Tongue (tissue), 2 donors: ENCODE data around the gene IL1A. TPM values are rescaled to one million over a fixed set of nuclear protein-coding genes. Genes with fewer than 3 reads are reported as not detected.
"Not testable (repeated sequence)": the region's sequence is repeated elsewhere in the genome, so short reads cannot be mapped to it uniquely, and the experiment has no call there.

Experiments
- DNase-seq: peaks from one replicate; pipeline ENCODE4 v3.0.0-alpha.2; 2015
- total RNA-seq: library from RNA; depleted of rRNA; stranded (reverse); fragments of >200 nt; gene quantifications from one replicate; pipeline ENCODE4 v1.2.3, GENCODE V29; 2014

The IL1A gene, protein sequence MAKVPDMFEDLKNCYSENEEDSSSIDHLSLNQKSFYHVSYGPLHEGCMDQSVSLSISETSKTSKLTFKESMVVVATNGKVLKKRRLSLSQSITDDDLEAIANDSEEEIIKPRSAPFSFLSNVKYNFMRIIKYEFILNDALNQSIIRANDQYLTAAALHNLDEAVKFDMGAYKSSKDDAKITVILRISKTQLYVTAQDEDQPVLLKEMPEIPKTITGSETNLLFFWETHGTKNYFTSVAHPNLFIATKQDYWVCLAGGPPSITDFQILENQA
- total RNA-seq: not detected

- DNase-seq: peak; percentile 14
Measured at GRCh38 chr2:112784199-112785189, at the start of gene IL1A. IL1A (minus strand) TSS chr2:112784493; CDS start chr2:112783770, 723 bp downstream.

GRCh38 chr2:112833976-112834375 is 49.7 kb upstream of the IL1A start:
- no peak for DNase-seq

DNA sequence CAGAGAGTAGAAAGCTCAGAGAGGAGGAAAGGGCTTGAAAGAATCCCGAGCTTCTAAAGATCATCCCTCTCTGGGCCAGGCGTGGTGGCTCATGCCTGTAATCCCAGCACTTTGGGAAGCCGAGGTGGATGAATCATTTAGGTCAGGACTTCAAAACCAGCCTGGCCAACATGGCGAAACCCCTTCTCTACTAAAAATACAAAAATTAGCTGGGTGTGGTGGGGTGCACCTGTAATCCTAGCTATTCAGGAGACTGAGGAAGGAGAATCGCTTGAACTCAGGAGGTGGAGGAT is 49.3 kb upstream of the IL1A start:
- not testable (repeated sequence) for DNase-seq

DNA sequence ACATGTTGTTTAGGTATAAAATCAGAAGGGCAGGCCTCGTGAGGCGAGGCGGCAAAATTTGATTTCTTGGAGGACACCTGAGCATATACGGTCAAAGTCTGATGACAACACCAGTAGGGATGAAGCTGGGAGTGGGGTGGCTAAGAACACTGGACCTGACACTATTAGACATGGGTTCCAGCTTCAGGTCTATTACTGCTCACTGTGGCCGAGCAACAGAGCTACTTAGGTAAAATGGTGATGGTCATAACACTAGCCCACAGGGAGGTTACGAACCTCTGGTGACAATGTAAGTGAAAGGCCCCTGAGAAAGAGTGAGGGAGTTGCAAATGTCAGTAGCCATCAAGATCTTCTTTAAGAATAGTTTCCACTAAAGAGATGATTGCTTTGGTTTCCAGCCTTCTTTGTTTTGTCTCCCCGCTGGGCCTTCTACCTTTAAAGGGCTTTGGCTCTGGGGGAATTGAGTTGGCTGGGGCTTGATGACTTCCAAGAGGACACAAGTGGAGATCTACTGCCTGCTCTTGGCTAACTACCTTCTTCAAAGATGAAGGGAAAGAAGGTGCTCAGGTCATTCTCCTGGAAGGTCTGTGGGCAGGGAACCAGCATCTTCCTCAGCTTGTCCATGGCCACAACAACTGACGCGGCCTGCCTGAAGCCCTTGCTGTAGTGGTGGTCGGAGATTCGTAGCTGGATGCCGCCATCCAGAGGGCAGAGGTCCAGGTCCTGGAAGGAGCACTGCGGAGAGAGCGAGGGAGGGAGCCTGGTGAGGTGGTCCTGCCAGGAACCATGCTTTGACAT is 48.7 kb upstream of the IL1A start:
- no peak for DNase-seq

GRCh38 chr2:112831946-112832840 is 47.9 kb upstream of the IL1A start:
- no peak for DNase-seq

GRCh38 chr2:112831513-112831845 is 47.2 kb upstream of the IL1A start:
- DNase-seq: no peak

DNA sequence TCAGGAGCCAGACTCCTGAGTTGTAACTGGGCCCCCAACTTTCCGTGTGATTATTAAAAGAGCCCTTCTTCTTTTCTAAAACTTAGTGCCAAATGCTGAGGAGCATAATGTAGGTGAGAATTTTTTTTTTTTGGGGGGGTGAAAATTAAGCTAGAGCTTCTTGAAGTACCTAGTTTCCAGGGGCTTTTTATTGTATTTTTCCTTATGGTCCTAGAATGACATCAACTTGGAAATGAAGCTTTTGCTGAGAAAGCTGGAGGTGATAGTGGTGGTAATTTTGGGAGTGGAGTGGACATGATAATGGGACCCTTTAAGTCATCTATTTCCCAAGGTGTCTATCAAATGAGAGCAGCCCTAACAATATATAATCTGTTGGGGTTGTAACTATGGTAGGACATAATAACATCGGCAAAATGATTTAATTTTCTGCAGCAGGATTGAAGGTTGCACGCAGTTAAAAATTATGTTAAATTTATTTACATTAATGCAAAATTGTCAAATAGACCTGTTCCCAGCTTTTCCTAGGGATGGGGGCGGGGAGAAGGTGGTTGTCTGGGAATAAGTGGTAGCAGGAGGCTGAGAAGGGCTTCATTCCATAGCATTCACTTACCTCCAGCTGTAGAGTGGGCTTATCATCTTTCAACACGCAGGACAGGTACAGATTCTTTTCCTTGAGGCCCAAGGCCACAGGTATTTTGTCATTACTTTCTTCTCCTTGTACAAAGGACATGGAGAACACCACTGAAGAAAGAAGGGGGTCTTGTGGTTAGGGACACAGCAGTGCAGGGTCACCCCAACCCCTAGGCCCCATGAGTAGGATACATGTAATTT is 46.6 kb upstream of the IL1A start:
- DNase-seq: no peak

- DNase-seq: no peak
Measured at GRCh38 chr2:112829961-112830681, 45.8 kb upstream of the IL1A start.

DNA sequence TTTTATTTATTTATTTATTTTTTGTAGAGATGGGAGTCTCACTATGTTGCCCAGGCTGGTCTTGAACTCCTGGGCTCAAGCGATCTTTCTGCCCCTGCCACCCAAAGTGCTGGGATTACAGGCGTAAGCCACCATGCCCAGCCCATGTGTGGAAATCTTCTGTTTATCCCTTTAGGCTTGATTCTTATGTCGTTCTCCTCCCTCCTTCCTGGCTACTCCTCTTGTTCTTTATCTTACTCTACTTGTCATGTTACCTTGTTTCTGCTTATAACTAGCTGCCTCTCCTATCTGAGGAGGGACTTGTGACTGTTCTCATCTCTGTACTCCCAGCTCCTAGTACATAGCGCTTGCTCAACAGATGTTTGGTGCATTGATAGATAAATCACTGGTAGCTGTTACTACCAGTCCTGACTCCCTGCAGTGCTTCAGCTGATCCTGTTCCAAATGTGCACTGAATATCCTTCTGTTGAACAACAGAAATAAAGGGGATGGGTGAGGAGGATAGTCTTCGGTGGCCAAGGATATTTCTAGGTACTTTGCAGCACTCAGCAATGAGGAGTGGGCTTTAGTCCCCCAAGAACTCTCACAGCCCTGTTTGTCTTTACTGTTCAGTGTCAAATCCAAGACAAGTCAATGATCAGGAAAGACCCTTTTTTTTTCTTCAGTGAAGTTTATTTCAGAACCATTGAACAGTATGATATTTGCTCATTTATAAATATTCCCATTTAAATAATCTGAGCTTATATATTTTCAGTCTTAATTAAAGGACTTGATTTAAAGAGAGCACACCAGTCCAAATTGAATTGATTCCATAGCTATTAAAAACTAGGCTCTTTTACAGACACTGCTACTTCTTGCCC is 45.0 kb upstream of the IL1A start:
- no peak for DNase-seq

DNA sequence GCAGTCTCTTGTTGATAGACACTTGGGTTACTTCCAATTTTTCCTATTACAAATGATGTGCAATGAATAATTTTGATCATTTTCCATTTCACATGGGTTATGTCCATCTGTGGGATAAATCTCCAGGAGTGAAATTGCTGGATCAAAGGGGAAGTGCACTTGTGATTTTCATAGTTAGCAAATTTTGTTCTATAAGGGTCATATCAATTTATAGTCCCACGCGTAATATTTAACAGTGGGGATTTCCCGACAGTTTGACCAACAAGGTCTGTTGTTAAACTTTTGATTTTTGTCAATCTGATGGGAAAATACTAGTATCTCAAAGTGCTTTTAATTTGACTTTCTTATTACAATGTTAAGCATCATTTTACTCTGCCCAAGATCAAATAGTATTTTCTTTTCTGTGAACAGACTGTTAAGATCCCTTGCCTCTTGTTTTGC is 44.0 kb upstream of the IL1A start:
- DNase-seq: no peak

GRCh38 chr2:112827604-112828185 is 43.4 kb upstream of the IL1A start:
- DNase-seq: no peak

DNA sequence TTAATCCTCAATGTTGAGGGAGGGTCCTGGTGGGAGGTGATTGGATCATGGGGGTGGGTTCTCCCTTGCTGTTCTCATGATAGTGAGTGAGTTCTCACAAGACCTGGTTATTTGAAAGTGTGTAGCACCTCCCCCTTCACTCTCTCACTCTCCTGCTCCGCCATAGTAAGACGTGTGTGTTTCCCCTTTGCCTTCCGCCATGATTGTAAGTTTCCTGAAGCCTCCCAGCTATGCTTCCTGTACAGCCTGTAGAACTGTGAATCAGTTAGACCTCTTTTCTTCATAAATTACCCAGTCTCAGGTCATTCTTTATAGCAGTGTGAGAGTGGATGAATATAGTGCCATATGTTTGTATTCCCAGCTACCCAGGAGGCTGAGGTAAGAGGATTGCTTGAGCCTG is 42.7 kb upstream of the IL1A start:
- no peak for DNase-seq

GRCh38 chr2:112825706-112826105 is 41.4 kb upstream of the IL1A start:
- DNase-seq: no peak

DNA sequence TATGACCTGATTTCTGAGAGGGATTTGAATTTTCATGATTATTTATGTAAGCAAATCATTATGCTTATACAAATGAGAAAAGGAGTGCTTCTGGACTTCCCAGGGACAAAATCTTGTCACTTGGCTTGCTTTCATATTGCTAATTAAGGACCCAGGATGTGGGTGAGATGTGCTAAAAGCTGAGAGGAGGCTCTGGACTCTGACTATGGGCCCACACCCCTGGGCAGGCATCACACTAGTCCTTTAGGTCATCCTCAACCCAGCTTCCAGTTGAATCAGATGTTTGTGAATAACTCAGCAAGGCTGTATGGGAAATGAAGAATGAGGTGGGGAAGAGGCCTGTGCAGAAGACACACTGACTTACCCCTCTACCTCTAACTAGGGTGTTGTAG is 40.4 kb upstream of the IL1A start:
- no peak for DNase-seq

DNA sequence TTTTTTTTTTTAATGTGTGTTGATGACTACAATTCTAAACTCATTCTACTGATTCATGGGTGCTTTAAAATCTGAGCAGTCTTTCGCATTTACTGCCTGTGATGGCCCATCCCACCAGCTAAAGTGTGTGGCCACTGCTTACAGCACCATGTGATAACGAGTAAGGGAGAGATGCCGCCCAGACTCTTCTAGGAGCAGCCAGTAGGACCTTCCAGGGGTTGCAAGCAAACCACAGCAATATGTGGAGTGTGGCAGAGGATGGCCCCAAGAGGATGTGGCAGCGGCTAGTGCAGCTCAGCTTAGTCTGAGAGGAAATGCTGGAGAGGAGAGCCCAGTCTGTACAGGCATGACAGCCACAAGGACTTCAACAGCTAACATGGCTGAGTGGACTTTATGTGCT is 37.4 kb upstream of the IL1A start:
- no peak for DNase-seq

- DNase-seq: no peak
Measured at GRCh38 chr2:112821142-112821541, 36.8 kb upstream of the IL1A start.

GRCh38 chr2:112820343-112820742 is 36.0 kb upstream of the IL1A start:
- no peak for DNase-seq

DNA sequence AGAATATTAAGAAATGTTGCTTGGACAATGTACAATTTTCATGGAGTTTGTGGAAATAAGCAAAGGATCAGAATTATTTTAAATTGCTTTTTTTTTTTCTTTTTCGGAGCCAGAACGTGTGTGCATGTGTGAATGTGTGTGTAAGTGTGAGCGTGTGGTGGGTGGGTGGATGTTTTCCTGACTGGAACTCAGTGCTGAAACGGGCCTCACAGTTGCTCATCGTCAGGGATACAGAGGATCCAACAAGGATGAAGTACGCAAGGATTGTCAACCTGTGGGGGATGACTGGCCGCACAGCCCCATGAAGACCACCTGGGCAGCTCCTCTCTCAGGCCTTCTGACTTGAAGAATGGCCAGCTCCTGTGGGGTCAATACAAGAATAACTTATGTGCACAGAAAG is 34.8 kb upstream of the IL1A start:
- DNase-seq: no peak
